HepG2 (cell line): Measurements from ENCODE around the gene ENTPD6. TPM values are rescaled to one million over a fixed set of nuclear protein-coding genes. Genes with fewer than 3 reads are reported as not detected.

Source experiments
- ADNP ChIP-seq: sonication (generic); formaldehyde crosslinking; IDR thresholded peaks from 2 replicates; pipeline ENCODE4 v1.4.0; 2020; ENCODE audit warnings: missing genetic modification reagents
- ARID2 ChIP-seq: sonication (generic); formaldehyde crosslinking; IDR thresholded peaks from 2 replicates; pipeline ENCODE4 v1.8.1; 2022; ENCODE audit warnings: mild to moderate bottlenecking, missing genetic modification reagents, borderline replicate concordance
- BCL3 ChIP-seq: sonication (generic); formaldehyde crosslinking; IDR thresholded peaks from 2 replicates; pipeline ENCODE4 v1.5.1; 2020; ENCODE audit warnings: mild to moderate bottlenecking, missing genetic modification reagents, moderate library complexity
- CCAR2 ChIP-seq: fragments of 200-400 bp; formaldehyde crosslinking; optimal IDR thresholded peaks from 2 replicates; pipeline ENCODE3; 2018; ENCODE audit warnings: low read depth, mild to moderate bottlenecking, low read length, moderate library complexity
- HDAC2 ChIP-seq: sonication (generic); formaldehyde crosslinking; IDR thresholded peaks from 2 replicates; pipeline ENCODE4 v1.4.0; 2020; ENCODE audit warnings: missing genetic modification reagents
- HNRNPK ChIP-seq: fragments of 200-400 bp; formaldehyde crosslinking; IDR thresholded peaks from 2 replicates; pipeline ENCODE4 v1.6.1; 2018; ENCODE audit warnings: low read length, low read depth, moderate library complexity, mild to moderate bottlenecking; ENCODE audit not compliant: poor library complexity, severe bottlenecking
- MAFF ChIP-seq: IDR thresholded peaks from 2 replicates; pipeline ENCODE4 v1.6.1; 2011; ENCODE audit warnings: low read depth, low read length, improper control_type of control experiment
- MEIS2 ChIP-seq: sonication (generic); formaldehyde crosslinking; IDR thresholded peaks from 2 replicates; pipeline ENCODE4 v1.9.0; 2021; ENCODE audit warnings: mild to moderate bottlenecking, missing genetic modification reagents
- PRMT3 ChIP-seq: sonication (generic); formaldehyde crosslinking; IDR thresholded peaks from 2 replicates; pipeline ENCODE4 v1.8.1; 2022; ENCODE audit warnings: low read depth, mild to moderate bottlenecking, moderate library complexity, missing genetic modification reagents, borderline replicate concordance
- SAP130 ChIP-seq: IDR thresholded peaks from 2 replicates; pipeline ENCODE4 v1.6.1; 2016; ENCODE audit warnings: low read depth
- STAT6 ChIP-seq: sonication (generic); formaldehyde crosslinking; IDR thresholded peaks from 2 replicates; pipeline ENCODE4 v1.4.0; 2020; ENCODE audit warnings: missing genetic modification reagents, mild to moderate bottlenecking, borderline replicate concordance
- TBP ChIP-seq: sonication (generic); formaldehyde crosslinking; IDR thresholded peaks from 2 replicates; pipeline ENCODE4 v1.5.0; 2020; ENCODE audit warnings: missing genetic modification reagents
- TEAD2 ChIP-seq: sonication (generic); formaldehyde crosslinking; IDR thresholded peaks from 2 replicates; pipeline ENCODE4 v1.9.0; 2021; ENCODE audit warnings: missing genetic modification reagents
- ZEB1 ChIP-seq: IDR thresholded peaks from 2 replicates; pipeline ENCODE4 v1.6.1; 2012; ENCODE audit warnings: mild to moderate bottlenecking, low read depth, inconsistent platforms; ENCODE audit not compliant: insufficient replicate concordance
- ZNF101 ChIP-seq: sonication (generic); formaldehyde crosslinking; IDR thresholded peaks from 2 replicates; pipeline ENCODE4 v1.4.0; 2020; ENCODE audit warnings: mild to moderate bottlenecking, low read depth, missing genetic modification reagents, borderline replicate concordance
- ZNF17 ChIP-seq: sonication (generic); formaldehyde crosslinking; IDR thresholded peaks from 2 replicates; pipeline ENCODE4 v1.5.0; 2020; ENCODE audit warnings: mild to moderate bottlenecking, missing genetic modification reagents
- ZNF761 ChIP-seq: sonication (generic); formaldehyde crosslinking; conservative IDR thresholded peaks from 2 replicates; pipeline ENCODE4 v1.4.0; 2020; ENCODE audit warnings: mild to moderate bottlenecking, missing genetic modification reagents
- polyA plus RNA-seq, 8 experiments: library from polyadenylated mRNA; depleted of rRNA in 3 of 8; stranded (reverse) in 7 of 8; unstranded in 1 of 8; fragments of >200 nt; fragmentation: Illumina TruSeq in 4 of 8; extraction: Trizol in 4 of 8; gene quantifications; 2 replicates each; pipeline versions ENCODE4 v1.2.1 to v1.2.3, GENCODE V29; 2011 to 2016; ENCODE audit warnings: low read depth in 4 of 8, missing spikeins in 1 of 8, mixed read lengths in 1 of 8; ENCODE audit not compliant: insufficient read depth in 1 of 8
- total RNA-seq, 5 experiments: library from RNA; depleted of rRNA; stranded (reverse); fragments of >200 nt; fragmentation: Illumina TruSeq; extraction: Trizol; gene quantifications; 2 replicates each; pipeline ENCODE4 v1.2.3, GENCODE V29; 2016; ENCODE audit warnings: low read depth in 1 of 5
- TF ChIP-seq, protein P1 (sequence below): sonication (generic); formaldehyde crosslinking; IDR thresholded peaks from 2 replicates; pipeline ENCODE4 v1.4.0; 2020; ENCODE audit warnings: mild to moderate bottlenecking, low read depth, missing genetic modification reagents
- TF ChIP-seq, protein P2 (sequence below): sonication (generic); formaldehyde crosslinking; IDR thresholded peaks from 2 replicates; pipeline ENCODE4 v1.5.0; 2020; ENCODE audit warnings: missing genetic modification reagents, mild to moderate bottlenecking, borderline replicate concordance
- TF ChIP-seq, protein P3 (sequence below): sonication (generic); formaldehyde crosslinking; IDR thresholded peaks from 2 replicates; pipeline ENCODE4 v1.8.0; 2022; ENCODE audit warnings: mild to moderate bottlenecking, missing genetic modification reagents, moderate library complexity

Gene ENTPD6
- total and polyA plus RNA-seq, 2 of the 13 experiments (the other 11 are each of a cell fraction or from before 2014, with no cell fraction given): 164 to 172 TPM

GRCh38 chr20:25247000-25247517, 51.5 kb downstream of the ENTPD6 start (continued):
- TF ChIP-seq ZNF101 (CRISPR knock-in tag) (no peak), HDAC2 (CRISPR knock-in tag) (peak; percentile 43), MAFF (no peak), ZNF761 (CRISPR knock-in tag) (no peak; the same call in none of the 2 replicates), CCAR2 (peak; percentile 46), STAT6 (CRISPR knock-in tag) (peak; percentile 68; the same call in 1 of the 2 replicates), ADNP (CRISPR knock-in tag) (peak; percentile 84), TEAD2 (CRISPR knock-in tag) (peak; percentile 70; the same call in 1 of the 2 replicates), MEIS2 (CRISPR knock-in tag) (no peak), TBP (CRISPR knock-in tag) (no peak), ARID2 (CRISPR knock-in tag) (no peak; the same call in 1 of the 2 replicates), PRMT3 (CRISPR knock-in tag) (no peak), HNRNPK (no peak), ZEB1 (no peak), BCL3 (0 out of 2 replicates have a peak, but pooled peaks have one; percentile 28), ZNF17 (CRISPR knock-in tag) (no peak), SAP130 (peak; percentile 78)
- TF ChIP-seq, protein P1, sequence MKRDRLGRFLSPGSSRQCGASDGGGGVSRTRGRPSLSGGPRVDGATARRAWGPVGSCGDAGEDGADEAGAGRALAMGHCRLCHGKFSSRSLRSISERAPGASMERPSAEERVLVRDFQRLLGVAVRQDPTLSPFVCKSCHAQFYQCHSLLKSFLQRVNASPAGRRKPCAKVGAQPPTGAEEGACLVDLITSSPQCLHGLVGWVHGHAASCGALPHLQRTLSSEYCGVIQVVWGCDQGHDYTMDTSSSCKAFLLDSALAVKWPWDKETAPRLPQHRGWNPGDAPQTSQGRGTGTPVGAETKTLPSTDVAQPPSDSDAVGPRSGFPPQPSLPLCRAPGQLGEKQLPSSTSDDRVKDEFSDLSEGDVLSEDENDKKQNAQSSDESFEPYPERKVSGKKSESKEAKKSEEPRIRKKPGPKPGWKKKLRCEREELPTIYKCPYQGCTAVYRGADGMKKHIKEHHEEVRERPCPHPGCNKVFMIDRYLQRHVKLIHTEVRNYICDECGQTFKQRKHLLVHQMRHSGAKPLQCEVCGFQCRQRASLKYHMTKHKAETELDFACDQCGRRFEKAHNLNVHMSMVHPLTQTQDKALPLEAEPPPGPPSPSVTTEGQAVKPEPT (CRISPR knock-in tag): no peak
- TF ChIP-seq, protein P2, sequence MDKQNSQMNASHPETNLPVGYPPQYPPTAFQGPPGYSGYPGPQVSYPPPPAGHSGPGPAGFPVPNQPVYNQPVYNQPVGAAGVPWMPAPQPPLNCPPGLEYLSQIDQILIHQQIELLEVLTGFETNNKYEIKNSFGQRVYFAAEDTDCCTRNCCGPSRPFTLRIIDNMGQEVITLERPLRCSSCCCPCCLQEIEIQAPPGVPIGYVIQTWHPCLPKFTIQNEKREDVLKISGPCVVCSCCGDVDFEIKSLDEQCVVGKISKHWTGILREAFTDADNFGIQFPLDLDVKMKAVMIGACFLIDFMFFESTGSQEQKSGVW (CRISPR knock-in tag): no peak
- TF ChIP-seq, protein P3, sequence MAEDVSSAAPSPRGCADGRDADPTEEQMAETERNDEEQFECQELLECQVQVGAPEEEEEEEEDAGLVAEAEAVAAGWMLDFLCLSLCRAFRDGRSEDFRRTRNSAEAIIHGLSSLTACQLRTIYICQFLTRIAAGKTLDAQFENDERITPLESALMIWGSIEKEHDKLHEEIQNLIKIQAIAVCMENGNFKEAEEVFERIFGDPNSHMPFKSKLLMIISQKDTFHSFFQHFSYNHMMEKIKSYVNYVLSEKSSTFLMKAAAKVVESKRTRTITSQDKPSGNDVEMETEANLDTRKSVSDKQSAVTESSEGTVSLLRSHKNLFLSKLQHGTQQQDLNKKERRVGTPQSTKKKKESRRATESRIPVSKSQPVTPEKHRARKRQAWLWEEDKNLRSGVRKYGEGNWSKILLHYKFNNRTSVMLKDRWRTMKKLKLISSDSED: 0 out of 2 replicates have a peak, but pooled peaks have one; percentile 55
